Measurements from ENCODE around the gene ZBTB42. TPM values are rescaled to one million over a fixed set of nuclear protein-coding genes. Genes with fewer than 3 reads are reported as not detected.

ZBTB42 gene
- total RNA-seq, 1 experiment from 2014 or later = 1.4 TPM

DNA sequence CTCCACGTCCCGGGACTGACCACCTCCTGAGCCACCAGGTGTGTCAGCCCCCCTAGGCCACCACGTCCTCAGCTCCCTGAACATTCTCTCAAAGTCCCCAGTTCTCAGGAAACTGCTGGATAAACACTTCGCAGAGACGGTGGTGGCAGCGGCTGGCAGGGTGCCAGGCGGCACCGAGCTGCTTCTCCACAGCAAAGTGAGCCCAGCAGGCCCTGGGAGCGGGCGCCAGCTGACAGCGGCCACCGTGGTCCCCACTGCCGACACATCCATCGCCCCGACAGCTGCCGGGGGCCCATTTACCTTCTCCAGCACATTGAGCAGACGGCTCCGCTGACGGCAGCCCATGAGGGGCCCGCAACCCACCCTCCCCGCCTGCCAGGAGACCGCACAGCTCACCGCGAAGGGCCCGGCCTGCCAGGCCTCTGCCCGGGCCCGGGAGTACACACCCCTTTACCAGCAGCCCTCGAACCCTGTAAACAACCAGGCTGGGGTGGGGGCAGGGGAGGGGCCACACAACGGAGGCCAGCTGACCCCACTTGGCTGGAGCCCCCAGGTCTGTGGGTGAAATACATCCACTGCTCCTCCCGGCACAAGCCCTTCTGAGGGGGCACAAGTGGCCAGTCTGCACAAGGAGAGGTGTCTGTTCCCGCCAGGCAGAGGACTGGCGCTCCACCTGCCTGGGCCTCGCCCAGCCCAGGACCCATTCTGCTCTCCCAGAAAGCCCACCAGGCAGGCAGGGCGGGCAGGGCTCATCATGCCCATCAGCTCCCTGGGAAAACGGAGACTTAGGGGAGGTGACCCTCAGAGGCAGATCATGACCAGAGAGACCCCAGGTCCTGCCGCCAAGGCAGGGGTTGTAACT is 15.8 kb upstream of the ZBTB42 start:
- intact Hi-C loops (cut with micrococcal nuclease; ENCODE audit: unreplicated experiment) = no loop called here
- TF ChIP-seq, protein P1, sequence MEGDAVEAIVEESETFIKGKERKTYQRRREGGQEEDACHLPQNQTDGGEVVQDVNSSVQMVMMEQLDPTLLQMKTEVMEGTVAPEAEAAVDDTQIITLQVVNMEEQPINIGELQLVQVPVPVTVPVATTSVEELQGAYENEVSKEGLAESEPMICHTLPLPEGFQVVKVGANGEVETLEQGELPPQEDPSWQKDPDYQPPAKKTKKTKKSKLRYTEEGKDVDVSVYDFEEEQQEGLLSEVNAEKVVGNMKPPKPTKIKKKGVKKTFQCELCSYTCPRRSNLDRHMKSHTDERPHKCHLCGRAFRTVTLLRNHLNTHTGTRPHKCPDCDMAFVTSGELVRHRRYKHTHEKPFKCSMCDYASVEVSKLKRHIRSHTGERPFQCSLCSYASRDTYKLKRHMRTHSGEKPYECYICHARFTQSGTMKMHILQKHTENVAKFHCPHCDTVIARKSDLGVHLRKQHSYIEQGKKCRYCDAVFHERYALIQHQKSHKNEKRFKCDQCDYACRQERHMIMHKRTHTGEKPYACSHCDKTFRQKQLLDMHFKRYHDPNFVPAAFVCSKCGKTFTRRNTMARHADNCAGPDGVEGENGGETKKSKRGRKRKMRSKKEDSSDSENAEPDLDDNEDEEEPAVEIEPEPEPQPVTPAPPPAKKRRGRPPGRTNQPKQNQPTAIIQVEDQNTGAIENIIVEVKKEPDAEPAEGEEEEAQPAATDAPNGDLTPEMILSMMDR (conservative IDR thresholded peaks at IDR 0.05; ENCODE audit: low read depth, low read length) = no peak
- no peak for TF ChIP-seq EZH2 (IDR thresholded peaks at IDR 0.05; ENCODE audit: borderline replicate concordance, low read depth, low read length, poor library complexity, severe bottlenecking)
- no peaks in the 10 kb centered on the region for H3K4me1 ChIP-seq (ENCODE audit: insufficient read depth, low read length, poor library complexity, severe bottlenecking)
- H3K9me3 ChIP-seq (ENCODE audit: low read depth, low read length, poor library complexity, severe bottlenecking) = no peaks in the 10 kb centered on the region
- DNase-seq (ENCODE audit: low spot score) = peak; percentile 47
- no peak overlapping the region for H3K4me3 ChIP-seq (ENCODE audit: low read depth, low read length, poor library complexity, severe bottlenecking)
- CTCF ChIA-PET = interaction anchor here (0.6 kb wide), 1 partner anchor 16 kb away, joined by 3 read pairs; no protein-coding TSS in a partner anchor
- no peak overlapping the region for H3K27ac ChIP-seq (ENCODE audit: low read depth, low read length, poor library complexity, severe bottlenecking)
- no peaks in the 10 kb centered on the region for H3K36me3 ChIP-seq (ENCODE audit: insufficient read depth, low read length, poor library complexity, severe bottlenecking)
- POLR2A ChIA-PET (ENCODE audit: low non-redundant PET) = interaction anchor here (0.7 kb wide), 1 partner anchor 680 kb away, joined by 3 read pairs; no protein-coding TSS in a partner anchor
- H3K27me3 ChIP-seq (replicated peaks; ENCODE audit: insufficient read depth, low read depth, low read length, poor library complexity) = no peaks in the 10 kb centered on the region
- no TSS peak for BruUV-seq (replicated peaks)

DNA sequence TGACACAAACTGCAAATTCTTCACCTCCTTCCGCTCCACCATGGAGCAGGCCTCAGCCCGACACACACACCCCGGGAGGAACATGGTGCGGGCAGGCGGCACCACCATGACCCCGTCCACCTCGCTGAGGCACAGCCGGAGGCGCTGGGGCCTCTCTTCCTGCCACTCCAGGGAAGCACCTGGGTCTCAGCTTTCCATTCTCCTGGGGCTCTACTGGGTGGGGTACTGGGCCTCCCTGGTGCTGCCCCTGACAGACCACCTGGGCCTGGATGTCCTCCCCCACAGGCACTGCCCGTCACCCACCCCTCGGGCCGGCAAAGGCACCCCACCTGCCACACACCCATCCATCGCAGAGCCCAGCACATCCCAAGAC is 15.2 kb upstream of the ZBTB42 start:
- ChIA-PET POLR2A (ENCODE audit: low non-redundant PET) (no interaction called here), CTCF (no interaction called here)
- H3K36me3 ChIP-seq (ENCODE audit: insufficient read depth, low read length, poor library complexity, severe bottlenecking) = no peaks in the 10 kb centered on the region
- no peak for DNase-seq (ENCODE audit: low spot score)
- no peak overlapping the region for H3K4me3 ChIP-seq (ENCODE audit: low read depth, low read length, poor library complexity, severe bottlenecking)
- no peak overlapping the region for H3K27ac ChIP-seq (ENCODE audit: low read depth, low read length, poor library complexity, severe bottlenecking)
- intact Hi-C loops (cut with micrococcal nuclease; ENCODE audit: unreplicated experiment) = no loop called here
- TF ChIP-seq EZH2 (IDR thresholded peaks at IDR 0.05; ENCODE audit: borderline replicate concordance, low read depth, low read length, poor library complexity, severe bottlenecking) = no peak
- TF ChIP-seq, protein P1 (conservative IDR thresholded peaks at IDR 0.05; ENCODE audit: low read depth, low read length) = no peak
- no peaks in the 10 kb centered on the region for H3K9me3 ChIP-seq (ENCODE audit: low read depth, low read length, poor library complexity, severe bottlenecking)
- no peaks in the 10 kb centered on the region for H3K4me1 ChIP-seq (ENCODE audit: insufficient read depth, low read length, poor library complexity, severe bottlenecking)
- no peaks in the 10 kb centered on the region for H3K27me3 ChIP-seq (replicated peaks; ENCODE audit: insufficient read depth, low read depth, low read length, poor library complexity)
- no TSS peak for BruUV-seq (replicated peaks)

DNA sequence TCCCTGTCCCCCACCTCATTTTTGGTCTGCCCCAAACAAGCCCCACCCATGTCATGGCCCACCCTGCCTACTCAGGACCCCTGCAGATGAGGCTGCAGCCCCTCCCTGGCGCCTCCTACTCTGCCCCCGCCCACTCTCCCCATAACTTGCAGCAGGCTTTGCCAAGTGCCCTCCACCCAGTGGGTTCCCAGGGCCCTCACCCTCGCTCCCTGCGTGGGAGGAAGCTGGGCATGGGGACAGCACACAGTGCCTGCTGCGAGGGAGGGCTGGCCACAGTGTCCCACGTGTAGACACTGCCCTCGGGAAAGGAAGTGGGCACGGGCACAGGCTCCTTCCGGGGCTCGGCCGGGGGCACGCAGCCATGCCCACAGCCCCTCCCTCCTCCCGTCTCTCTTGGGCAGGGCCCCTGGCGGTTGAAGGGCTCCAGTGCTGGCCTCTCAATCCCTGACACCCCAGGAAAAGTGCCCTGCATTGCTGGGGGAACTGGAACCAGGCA is 14.8 kb upstream of the ZBTB42 start:
- TF ChIP-seq, protein P1 (conservative IDR thresholded peaks at IDR 0.05; ENCODE audit: low read depth, low read length) = no peak
- no peak for TF ChIP-seq EZH2 (IDR thresholded peaks at IDR 0.05; ENCODE audit: borderline replicate concordance, low read depth, low read length, poor library complexity, severe bottlenecking)
- Histone ChIP-seq H3K4me1 (ENCODE audit: insufficient read depth, low read length, poor library complexity, severe bottlenecking) (no peaks in the 10 kb centered on the region), H3K27ac (ENCODE audit: low read depth, low read length, poor library complexity, severe bottlenecking) (no peak overlapping the region), H3K36me3 (ENCODE audit: insufficient read depth, low read length, poor library complexity, severe bottlenecking) (no peaks in the 10 kb centered on the region), H3K4me3 (ENCODE audit: low read depth, low read length, poor library complexity, severe bottlenecking) (no peak overlapping the region), H3K27me3 (replicated peaks; ENCODE audit: insufficient read depth, low read depth, low read length, poor library complexity) (no peaks in the 10 kb centered on the region), H3K9me3 (ENCODE audit: low read depth, low read length, poor library complexity, severe bottlenecking) (no peaks in the 10 kb centered on the region)
- intact Hi-C loops (cut with micrococcal nuclease; ENCODE audit: unreplicated experiment) = no loop called here
- ChIA-PET POLR2A (ENCODE audit: low non-redundant PET) (no interaction called here), CTCF (no interaction called here)
- no TSS peak for BruUV-seq (replicated peaks)
- no peak for DNase-seq (ENCODE audit: low spot score)
